ENCODE measurements around the gene CAND2. TPM values are rescaled to one million over a fixed set of nuclear protein-coding genes. Genes with fewer than 3 reads are reported as not detected.

The CAND2 gene
- polyA plus RNA-seq, 1 of the 3 experiments (the other 2 are of a cell fraction), result 1.5 TPM

DNA sequence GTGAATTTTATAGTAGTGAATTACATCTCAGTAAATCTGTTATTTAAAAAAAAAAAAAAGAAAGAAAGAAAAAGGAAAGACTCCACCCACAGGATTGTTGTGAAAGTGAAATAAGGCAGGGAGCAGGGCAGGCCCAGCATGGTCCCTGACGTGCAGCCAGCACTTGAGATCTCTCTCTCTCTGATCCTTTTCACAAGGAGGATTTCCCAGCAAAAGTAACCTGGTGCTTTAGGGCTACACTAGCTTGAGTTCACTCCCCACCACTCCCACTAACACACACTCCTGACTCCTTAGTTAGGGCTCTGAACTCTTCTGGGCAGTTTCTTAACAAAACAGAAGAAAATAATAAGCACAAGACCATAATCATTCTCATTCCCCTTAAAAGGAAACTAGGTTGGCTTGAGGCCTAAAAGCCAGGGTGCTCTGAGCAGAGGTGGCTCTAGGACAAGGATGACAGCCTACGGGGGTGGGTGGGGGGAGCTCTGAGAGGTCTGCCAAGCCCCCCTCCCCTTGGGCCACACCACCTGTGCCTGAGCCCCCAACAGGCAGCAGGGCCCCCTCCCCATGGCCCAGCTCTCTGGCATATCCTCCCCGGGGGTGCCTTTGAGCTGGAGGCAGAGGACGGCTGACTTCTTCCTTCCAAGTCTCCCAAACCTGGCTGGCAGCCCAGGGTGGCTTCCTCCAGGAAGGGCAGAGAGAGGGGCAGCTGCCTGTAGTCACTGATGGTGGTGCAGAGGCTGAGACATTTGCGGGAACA is 38.3 kb upstream of the CAND2 start:
- H3K79me2 ChIP-seq (ENCODE audit: insufficient read depth), result no peaks in the 10 kb centered on the region
- CTCF ChIA-PET, result interaction anchor here (0.6 to 1.7 kb wide), 3 partner anchors 38 to 335 kb away, joined by 3 to 5 read pairs (median 4); no protein-coding TSS in a partner anchor
- peak overlapping the region; percentile 59 for H3K4me2 ChIP-seq
- no peaks in the 10 kb centered on the region for H3K27me3 ChIP-seq (ENCODE audit: insufficient read depth)
- H3K4me3 ChIP-seq (ENCODE audit: low read depth in 2 of 2, low read length in 1 of 2), result no peak overlapping the region
- no peak for DNase-seq
- peaks cover 7 to 14% of the 10 kb centered on the region in 2 experiments; a peak in 3 of 4 replicates for H3K4me1 ChIP-seq (ENCODE audit: control insufficient read depth in 1 of 2, insufficient read depth in 2 of 2, low read depth in 1 of 2, low read length in 1 of 2)
- H3K9me2 ChIP-seq, result no peaks in the 10 kb centered on the region
- 44% methylated on average over 3 of the region's 5 CpGs for WGBS (ENCODE audit: low lambda C conversion rate)
- H3K36me3 ChIP-seq (replicated peaks in 1 of 2; ENCODE audit: control insufficient read depth in 1 of 2, insufficient read depth in 2 of 2, low read length in 1 of 2), result no peaks in the 10 kb centered on the region
- H3K27ac ChIP-seq (ENCODE audit: low read depth in 2 of 2, low read length in 1 of 2), result peak overlapping the region; percentile 39 to 64
- H3K9me3 ChIP-seq, result no peaks in the 10 kb centered on the region
- no peak overlapping the region; the same call in 1 of the 2 replicates for H3K9ac ChIP-seq
- no peak for TF ChIP-seq TEAD4 (IDR thresholded peaks at IDR 0.05; ENCODE audit: borderline replicate concordance, insufficient read depth)
- TF ChIP-seq FOXM1 (IDR thresholded peaks at IDR 0.05; ENCODE audit: low read depth), result no peak
- TF ChIP-seq TAF1 (IDR thresholded peaks at IDR 0.05; ENCODE audit: borderline replicate concordance, low read depth, low read length), result no peak
- TF ChIP-seq TCF12 (IDR thresholded peaks at IDR 0.05), result no peak
- no peak for TF ChIP-seq EZH2phosphoT487 (IDR thresholded peaks at IDR 0.05; ENCODE audit: borderline replicate concordance, low read depth)
- TF ChIP-seq, protein P1, sequence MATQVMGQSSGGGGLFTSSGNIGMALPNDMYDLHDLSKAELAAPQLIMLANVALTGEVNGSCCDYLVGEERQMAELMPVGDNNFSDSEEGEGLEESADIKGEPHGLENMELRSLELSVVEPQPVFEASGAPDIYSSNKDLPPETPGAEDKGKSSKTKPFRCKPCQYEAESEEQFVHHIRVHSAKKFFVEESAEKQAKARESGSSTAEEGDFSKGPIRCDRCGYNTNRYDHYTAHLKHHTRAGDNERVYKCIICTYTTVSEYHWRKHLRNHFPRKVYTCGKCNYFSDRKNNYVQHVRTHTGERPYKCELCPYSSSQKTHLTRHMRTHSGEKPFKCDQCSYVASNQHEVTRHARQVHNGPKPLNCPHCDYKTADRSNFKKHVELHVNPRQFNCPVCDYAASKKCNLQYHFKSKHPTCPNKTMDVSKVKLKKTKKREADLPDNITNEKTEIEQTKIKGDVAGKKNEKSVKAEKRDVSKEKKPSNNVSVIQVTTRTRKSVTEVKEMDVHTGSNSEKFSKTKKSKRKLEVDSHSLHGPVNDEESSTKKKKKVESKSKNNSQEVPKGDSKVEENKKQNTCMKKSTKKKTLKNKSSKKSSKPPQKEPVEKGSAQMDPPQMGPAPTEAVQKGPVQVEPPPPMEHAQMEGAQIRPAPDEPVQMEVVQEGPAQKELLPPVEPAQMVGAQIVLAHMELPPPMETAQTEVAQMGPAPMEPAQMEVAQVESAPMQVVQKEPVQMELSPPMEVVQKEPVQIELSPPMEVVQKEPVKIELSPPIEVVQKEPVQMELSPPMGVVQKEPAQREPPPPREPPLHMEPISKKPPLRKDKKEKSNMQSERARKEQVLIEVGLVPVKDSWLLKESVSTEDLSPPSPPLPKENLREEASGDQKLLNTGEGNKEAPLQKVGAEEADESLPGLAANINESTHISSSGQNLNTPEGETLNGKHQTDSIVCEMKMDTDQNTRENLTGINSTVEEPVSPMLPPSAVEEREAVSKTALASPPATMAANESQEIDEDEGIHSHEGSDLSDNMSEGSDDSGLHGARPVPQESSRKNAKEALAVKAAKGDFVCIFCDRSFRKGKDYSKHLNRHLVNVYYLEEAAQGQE (IDR thresholded peaks at IDR 0.05; ENCODE audit: low read depth, low read length), result no peak
- TF ChIP-seq, protein P2, sequence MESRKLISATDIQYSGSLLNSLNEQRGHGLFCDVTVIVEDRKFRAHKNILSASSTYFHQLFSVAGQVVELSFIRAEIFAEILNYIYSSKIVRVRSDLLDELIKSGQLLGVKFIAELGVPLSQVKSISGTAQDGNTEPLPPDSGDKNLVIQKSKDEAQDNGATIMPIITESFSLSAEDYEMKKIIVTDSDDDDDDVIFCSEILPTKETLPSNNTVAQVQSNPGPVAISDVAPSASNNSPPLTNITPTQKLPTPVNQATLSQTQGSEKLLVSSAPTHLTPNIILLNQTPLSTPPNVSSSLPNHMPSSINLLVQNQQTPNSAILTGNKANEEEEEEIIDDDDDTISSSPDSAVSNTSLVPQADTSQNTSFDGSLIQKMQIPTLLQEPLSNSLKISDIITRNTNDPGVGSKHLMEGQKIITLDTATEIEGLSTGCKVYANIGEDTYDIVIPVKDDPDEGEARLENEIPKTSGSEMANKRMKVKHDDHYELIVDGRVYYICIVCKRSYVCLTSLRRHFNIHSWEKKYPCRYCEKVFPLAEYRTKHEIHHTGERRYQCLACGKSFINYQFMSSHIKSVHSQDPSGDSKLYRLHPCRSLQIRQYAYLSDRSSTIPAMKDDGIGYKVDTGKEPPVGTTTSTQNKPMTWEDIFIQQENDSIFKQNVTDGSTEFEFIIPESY (IDR thresholded peaks at IDR 0.05; ENCODE audit: borderline replicate concordance, low read depth), result no peak
- no peak for TF ChIP-seq GABPA (IDR thresholded peaks at IDR 0.05; ENCODE audit: low read depth)
- TF ChIP-seq EP300 (IDR thresholded peaks at IDR 0.05; ENCODE audit: borderline replicate concordance in 1 of 2, low read depth in 1 of 2, low read length in 1 of 2), result no peak
- TF ChIP-seq, protein P3, sequence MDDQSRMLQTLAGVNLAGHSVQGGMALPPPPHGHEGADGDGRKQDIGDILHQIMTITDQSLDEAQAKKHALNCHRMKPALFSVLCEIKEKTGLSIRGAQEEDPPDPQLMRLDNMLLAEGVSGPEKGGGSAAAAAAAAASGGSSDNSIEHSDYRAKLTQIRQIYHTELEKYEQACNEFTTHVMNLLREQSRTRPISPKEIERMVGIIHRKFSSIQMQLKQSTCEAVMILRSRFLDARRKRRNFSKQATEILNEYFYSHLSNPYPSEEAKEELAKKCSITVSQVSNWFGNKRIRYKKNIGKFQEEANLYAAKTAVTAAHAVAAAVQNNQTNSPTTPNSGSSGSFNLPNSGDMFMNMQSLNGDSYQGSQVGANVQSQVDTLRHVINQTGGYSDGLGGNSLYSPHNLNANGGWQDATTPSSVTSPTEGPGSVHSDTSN (IDR thresholded peaks at IDR 0.05), result no peak
- TF ChIP-seq RXRA (IDR thresholded peaks at IDR 0.05; ENCODE audit: borderline replicate concordance, low read depth), result no peak
- POLR2A ChIA-PET, result no interaction called here
- H4K20me1 ChIP-seq (ENCODE audit: insufficient read depth), result no peaks in the 10 kb centered on the region
- H3F3A ChIP-seq (replicated peaks; ENCODE audit: insufficient read depth), result peaks cover 6% of the 10 kb centered on the region
- peak overlapping the region; percentile 79; the same call in 1 of the 2 replicates for H2AFZ ChIP-seq (ENCODE audit: low read depth)
